ENCODE results near the gene TRABD2A.

TRABD2A gene

DNA sequence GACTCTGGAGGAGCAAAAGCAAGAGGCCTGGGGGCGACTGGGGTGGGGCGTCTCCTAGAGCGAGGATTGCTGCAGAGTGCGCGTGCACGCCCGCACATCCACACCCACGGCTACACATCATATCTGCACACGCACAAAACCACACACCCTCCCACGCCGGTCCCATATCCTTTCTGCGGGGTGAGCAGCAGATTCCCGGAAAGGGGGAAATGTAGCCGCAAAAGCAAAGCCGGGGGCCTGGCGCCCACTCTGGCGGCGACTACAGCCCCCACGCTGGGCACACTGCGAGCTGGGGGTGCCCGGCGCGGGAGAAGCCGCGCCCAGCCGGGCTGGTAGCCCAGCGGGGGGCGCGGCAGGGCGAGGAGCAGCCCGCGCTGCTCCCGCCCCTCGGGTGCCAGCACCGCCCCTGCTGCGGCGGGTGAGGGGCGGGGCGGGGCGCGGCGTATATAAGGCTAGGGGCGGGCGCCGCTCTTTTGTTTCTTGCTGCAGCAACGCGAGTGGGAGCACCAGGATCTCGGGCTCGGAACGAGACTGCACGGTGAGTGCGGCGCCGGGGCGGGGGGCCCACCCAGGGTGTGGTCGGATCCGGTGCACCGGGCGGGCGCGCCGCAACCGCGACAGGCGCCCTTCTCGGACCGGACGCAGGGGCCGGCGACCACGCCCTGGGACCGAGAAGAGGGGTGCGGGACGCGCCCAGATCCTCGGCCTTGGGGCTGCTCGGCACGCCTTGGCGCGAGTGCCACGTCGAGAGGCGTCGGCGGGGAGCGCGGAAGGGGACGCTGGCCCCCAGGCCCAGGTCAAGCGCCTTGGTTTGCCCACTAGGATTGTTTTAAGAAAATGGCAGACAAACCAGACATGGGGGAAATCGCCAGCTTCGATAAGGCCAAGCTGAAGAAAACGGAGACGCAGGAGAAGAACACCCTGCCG lies 24.6 kb upstream of the TRABD2A start, which contains the start of gene TMSB10:
TMSB10 (plus strand) TSS at position 476 of the 927 bp plus-strand sequence.
- in situ Hi-C loops (cut with MboI; ENCODE audit: low sequenced_read_pairs) = no loop called here

DNA sequence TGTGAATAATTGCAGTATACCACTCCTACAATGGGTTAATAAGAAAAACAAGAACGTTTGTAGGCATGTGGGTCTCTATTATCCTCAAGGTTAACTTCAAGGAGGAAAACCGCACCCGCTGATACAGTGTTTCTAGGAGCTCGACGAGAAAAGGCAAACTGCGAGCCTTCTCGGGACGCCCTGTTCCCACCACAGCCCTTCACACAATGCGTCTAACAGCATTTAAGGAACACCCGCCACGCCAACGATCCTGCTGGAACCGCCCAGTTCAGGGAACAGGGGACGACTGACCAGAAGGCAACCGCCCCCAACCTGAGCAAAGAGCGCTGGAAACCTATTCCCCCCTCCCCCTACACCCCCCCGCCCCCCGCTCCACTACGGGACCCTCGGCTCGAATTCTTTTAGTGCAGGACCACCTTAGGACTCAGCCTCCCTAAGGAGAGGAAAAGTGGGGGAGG lies 23.9 kb upstream of the TRABD2A start:
- in situ Hi-C loops (cut with MboI; ENCODE audit: low sequenced_read_pairs) = no loop called here

DNA sequence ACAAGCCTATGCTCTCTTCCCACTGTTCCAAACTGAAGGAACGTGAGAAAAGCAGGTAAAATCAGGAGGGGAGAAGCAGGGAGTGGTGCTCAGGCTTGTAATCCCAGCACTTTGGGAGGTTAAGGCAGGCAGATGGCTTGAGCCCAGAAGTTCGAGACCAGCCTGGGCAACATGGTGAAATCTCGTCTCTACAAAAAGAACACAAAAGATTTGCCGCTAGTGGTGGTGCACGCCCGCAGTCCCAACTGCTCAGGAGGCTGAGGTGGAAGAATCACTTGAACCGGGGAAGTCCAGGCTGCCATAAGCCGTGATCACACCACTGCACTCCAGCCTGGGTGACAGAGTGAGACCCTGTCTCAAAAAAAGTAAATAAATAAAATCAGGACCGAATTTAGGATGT lies 23.3 kb upstream of the TRABD2A start:
- in situ Hi-C loops (cut with MboI; ENCODE audit: low sequenced_read_pairs) = no loop called here

GRCh38 chr2:84902526-84902925 lies 21.6 kb upstream of the TRABD2A start:
- in situ Hi-C loops (cut with MboI; ENCODE audit: low sequenced_read_pairs) = no loop called here

DNA sequence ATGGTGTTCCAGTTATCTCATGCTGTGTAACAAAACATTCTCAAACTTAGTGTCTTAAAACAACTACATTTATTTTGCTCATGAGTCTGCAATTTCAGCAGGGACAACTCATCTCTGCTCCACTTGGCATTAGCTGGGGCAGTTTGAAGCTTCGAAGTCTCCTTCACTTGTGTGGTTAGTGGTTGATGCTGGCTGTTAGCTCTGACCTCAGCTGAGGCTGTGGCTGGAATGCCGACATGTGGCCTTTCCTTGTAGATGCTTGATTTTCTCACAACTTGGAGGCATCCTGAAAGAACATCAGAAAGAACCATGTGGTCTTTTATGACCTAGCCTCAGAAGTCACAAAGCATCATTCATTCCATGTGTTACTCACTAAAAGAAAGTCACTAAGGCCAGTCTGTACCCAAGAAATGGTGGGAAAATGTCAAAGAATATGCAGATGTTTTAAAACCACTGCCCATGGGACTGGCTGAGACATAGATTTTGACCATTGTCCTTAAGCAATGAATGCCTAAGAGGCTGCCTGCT lies 20.8 kb upstream of the TRABD2A start:
- in situ Hi-C loops (cut with MboI; ENCODE audit: low sequenced_read_pairs) = no loop called here

DNA sequence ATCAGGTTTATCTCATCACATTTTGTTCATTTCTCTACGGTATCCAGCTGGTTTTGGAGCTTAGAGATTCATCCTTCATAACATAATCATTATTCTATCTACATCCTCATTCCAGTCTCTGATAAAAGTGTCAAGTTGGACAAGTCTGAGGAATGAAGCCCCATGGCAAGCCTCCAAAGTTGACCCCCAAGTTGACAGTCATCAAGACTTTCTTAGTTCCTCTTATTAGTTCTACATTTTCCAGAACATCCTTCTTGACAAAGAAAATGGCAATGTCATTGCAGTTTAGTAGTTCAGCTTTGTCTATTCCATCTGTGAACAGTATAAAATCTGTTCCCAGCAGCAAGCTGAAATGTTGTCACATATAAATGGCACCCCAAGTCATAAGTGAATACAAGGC lies 20.1 kb upstream of the TRABD2A start:
- in situ Hi-C loops (cut with MboI; ENCODE audit: low sequenced_read_pairs) = no loop called here

GRCh38 chr2:84899304-84900204 lies 18.7 kb upstream of the TRABD2A start:
- in situ Hi-C loops (cut with MboI; ENCODE audit: low sequenced_read_pairs) = no loop called here

- in situ Hi-C loops (cut with MboI; ENCODE audit: low sequenced_read_pairs) = no loop called here
Measured at GRCh38 chr2:84897773-84898172, 16.9 kb upstream of the TRABD2A start.

DNA sequence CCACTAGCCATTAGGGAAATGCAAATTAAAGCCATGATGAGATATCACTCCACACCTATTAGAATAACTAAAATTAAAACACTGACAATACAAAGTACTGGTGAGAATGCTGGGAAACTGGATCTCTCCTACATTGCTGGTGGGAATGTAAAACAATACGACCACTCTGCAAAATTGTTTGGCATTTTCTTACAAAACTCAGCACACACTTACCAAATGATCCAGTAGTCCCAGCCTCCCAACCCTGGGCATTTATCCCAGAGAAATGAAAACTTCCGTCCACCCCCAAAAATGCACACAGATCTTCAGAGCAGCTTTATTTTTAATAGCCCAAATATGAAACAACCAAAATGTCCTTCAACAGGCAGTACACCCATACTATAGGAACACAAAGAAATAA lies 15.7 kb upstream of the TRABD2A start:
- in situ Hi-C loops (cut with MboI; ENCODE audit: low sequenced_read_pairs) = no loop called here

- in situ Hi-C loops (cut with MboI; ENCODE audit: low sequenced_read_pairs) = no loop called here
Measured at GRCh38 chr2:84894758-84895520, 14.1 kb upstream of the TRABD2A start.

DNA sequence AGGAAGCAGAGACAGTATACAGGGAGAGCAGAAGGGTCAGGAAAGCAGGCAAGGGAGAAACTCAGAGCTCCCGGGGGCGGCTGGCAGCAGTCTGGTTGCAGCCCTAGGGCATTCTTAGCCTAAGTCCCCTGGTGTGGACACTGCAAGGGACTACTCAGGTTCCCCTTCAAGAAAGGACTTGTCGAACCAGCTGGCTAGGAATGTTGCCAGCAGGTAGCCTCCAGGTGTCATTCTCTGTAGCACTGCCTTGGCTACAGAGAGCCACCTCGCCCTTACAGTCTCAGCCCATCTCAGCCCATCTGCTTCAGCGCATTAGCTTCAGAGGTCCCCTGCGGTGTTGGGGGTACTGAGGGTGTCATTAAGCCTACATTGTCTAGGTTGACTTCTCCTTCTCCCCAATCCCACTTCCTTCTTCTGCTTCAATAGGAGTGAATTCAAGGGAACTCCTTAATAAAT lies 13.3 kb upstream of the TRABD2A start:
- in situ Hi-C loops (cut with MboI; ENCODE audit: low sequenced_read_pairs) = no loop called here

- in situ Hi-C loops (cut with MboI; ENCODE audit: low sequenced_read_pairs) = no loop called here
Measured at GRCh38 chr2:84891355-84892010, 10.6 kb upstream of the TRABD2A start.

DNA sequence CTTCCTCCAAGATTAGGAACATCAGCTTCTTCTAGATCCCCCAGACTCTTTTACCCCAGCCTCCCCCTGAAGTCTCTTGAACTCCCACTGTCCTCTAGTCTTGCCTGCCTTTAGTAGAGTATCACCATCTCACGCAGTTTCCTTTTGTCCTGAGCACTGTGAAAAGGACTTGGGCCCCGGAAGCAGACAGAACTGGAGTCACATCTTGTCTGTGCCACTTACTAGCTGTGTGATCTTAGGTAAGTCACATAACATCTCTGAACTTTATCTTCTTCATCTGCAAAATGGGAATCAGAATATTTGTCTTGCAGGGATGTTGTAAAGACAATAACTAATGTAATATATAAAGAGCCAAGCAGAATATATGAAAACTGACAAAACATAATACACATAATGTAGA lies 8.4 kb upstream of the TRABD2A start:
- in situ Hi-C loops (cut with MboI; ENCODE audit: low sequenced_read_pairs) = no loop called here

DNA sequence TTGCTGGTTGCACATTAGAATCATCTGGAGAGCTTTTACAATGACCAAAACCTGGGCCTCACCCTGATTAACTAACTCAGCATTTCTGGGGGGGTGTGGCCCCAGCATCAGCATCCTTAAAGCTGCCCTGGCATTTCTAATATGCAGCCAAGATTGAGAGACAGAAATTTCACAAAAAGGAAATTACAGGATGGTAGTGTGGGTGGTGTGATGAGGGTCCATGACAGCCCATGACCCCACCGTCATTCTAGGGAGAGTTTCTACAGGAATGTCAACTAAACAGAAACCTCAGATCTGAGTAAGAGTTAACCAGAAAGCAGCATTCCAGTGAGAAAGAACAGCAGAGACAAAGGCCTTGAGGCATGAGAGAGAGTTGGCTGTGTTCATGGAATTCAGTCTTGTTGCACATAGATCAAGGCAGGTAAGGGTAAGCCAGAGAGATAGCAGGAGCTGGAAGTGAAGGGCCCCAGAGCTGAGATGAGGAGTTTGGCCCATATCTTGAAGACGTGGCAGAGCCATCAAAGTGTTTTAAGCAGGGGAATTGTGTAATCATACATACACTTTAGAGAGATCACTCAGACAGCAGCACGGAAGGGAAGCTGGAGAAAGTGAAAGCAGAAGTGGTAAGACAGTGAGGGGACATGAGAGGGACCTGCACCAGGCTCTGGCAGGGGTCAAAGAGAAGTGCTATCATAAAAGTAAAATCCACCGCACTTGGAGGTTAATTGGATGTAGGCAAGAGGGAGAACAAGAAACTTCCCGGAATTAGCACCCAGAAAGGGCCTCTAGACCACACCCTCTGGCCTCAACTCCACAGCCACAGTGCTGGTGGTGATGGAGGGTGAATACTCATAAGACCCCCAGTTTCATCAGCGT lies 7.8 kb upstream of the TRABD2A start:
- in situ Hi-C loops (cut with MboI; ENCODE audit: low sequenced_read_pairs) = no loop called here

DNA sequence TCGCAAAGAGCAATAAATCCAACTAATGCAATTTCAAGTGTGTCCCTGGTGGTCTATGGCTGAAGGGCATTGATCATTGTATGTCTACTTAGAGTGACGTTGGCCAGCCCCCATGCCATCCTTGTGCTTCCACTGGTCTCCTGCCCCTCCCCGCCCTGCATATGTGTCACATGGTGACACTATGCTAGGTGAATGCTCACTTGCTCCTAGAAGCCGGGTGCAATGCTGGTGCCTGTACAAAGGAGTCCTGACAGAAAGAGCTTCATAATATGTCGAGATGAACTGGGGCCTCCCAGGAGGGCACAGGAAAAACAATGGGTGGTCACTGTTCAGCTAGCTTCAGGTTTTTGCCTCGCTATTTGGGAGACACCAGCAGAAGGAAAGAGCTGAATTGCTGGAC lies 5.9 kb upstream of the TRABD2A start:
- in situ Hi-C loops (cut with MboI; ENCODE audit: low sequenced_read_pairs) = no loop called here

- in situ Hi-C loops (cut with MboI; ENCODE audit: low sequenced_read_pairs) = no loop called here
Measured at GRCh38 chr2:84885111-84885510, 4.2 kb upstream of the TRABD2A start.

- in situ Hi-C loops (cut with MboI; ENCODE audit: low sequenced_read_pairs) = no loop called here
Measured at GRCh38 chr2:84884449-84884848, 3.6 kb upstream of the TRABD2A start.

- in situ Hi-C loops (cut with MboI; ENCODE audit: low sequenced_read_pairs) = no loop called here
Measured at GRCh38 chr2:84882775-84883550, 2.1 kb upstream of the TRABD2A start.
